Mammary epithelial cell (primary cell): ENCODE measurements around the gene MKLN1.

ENCODE experiments used
- CTCF ChIP-seq, 2 donors: IDR thresholded peaks in 1 of 2; conservative IDR thresholded peaks in 1 of 2; 2 replicates each; pipeline ENCODE4 v1.5.1; 2011 to 2012; ENCODE audit warnings: inconsistent platforms in 2 of 2, low read length in 2 of 2, mild to moderate bottlenecking in 2 of 2, control low read depth in 1 of 2, low read depth in 1 of 2; ENCODE audit not compliant: insufficient read depth in 1 of 2; ENCODE audit errors: extremely low read depth in 1 of 2
- EZH2 ChIP-seq: IDR thresholded peaks from 2 replicates; pipeline ENCODE4 v1.6.1; 2012; ENCODE audit warnings: low read length, inconsistent platforms, borderline replicate concordance

- TF ChIP-seq CTCF (conservative IDR thresholded peaks at IDR 0.05 in 1 of 2, IDR thresholded peaks at IDR 0.05 in 1 of 2; ENCODE audit: extremely low read depth in 1 of 2, insufficient read depth in 1 of 2, low read depth in 1 of 2, low read length in 2 of 2) (no peak), EZH2 (no peak)
Observed at GRCh38 chr7:131298608-131298992, 29.1 kb upstream of the MKLN1 start.
